Omental fat pad (tissue), 4 donors: ENCODE results near the gene PGBD5. TPM values are rescaled to one million over a fixed set of nuclear protein-coding genes. Genes with fewer than 3 reads are reported as not detected.

ENCODE experiments used
- ATAC-seq: fragments of 150-250 bp; one replicate; pipeline ENCODE4 v1.9.1; 2016; ENCODE audit warnings: mild to moderate bottlenecking, moderate library complexity; ENCODE audit not compliant: low FRiP score
- DNase-seq: peaks from one replicate; pipeline ENCODE4 v3.0.0-alpha.2; 2019; ENCODE audit warnings: low spot score
- total RNA-seq, 4 donors: library from RNA; depleted of rRNA; stranded (reverse); fragments of >200 nt; gene quantifications; one replicate each; pipeline ENCODE4 v1.1.0, GENCODE V29; 2016
- TF ChIP-seq, protein P1 (sequence below), 3 donors: fragments of 450-650 bp; IDR thresholded peaks; one replicate each; pipeline ENCODE4 v1.5.1; 2016 to 2017; ENCODE audit warnings: antibody characterized with exemption in 3 of 3, mild to moderate bottlenecking in 3 of 3, moderate library complexity in 2 of 3

The PGBD5 gene
- total RNA-seq, 4 donors from 2014 or later, result 0.37 to 1.4 (median 0.60) TPM; not detected in 1

DNA sequence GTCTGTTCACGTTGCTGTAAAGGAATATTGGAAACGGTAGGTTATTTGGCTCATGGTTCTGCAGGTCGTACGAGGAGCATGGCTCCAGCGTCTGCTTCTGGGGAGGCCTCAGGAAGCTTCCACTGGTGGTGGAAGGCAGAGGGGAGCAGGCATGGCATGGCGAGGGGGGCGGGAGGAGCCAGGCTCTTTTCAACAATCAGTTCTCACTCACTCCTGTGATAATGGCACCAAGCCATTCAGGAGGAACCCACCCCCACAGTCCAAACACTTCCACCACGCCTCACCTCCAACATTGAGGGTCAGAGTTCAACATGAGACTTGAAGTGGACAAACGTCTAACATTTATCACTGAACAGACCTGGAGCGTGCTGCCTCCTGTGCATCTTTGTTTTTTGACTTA, 141.2 kb downstream of the PGBD5 start:
- ATAC-seq (no peak), DNase-seq (no peak)
- TF ChIP-seq, protein P1, sequence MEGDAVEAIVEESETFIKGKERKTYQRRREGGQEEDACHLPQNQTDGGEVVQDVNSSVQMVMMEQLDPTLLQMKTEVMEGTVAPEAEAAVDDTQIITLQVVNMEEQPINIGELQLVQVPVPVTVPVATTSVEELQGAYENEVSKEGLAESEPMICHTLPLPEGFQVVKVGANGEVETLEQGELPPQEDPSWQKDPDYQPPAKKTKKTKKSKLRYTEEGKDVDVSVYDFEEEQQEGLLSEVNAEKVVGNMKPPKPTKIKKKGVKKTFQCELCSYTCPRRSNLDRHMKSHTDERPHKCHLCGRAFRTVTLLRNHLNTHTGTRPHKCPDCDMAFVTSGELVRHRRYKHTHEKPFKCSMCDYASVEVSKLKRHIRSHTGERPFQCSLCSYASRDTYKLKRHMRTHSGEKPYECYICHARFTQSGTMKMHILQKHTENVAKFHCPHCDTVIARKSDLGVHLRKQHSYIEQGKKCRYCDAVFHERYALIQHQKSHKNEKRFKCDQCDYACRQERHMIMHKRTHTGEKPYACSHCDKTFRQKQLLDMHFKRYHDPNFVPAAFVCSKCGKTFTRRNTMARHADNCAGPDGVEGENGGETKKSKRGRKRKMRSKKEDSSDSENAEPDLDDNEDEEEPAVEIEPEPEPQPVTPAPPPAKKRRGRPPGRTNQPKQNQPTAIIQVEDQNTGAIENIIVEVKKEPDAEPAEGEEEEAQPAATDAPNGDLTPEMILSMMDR (IDR thresholded peaks at IDR 0.05), result no peak

GRCh38 chr1:230283678-230284077, 142.5 kb downstream of the PGBD5 start:
- ATAC-seq (no peak), DNase-seq (no peak)
- TF ChIP-seq, protein P1 (IDR thresholded peaks at IDR 0.05), result no peak

- no peak for DNase-seq
- TF ChIP-seq, protein P1 (IDR thresholded peaks at IDR 0.05), result no peak
- no peak for ATAC-seq
Measured at GRCh38 chr1:230282157-230282556, 144.0 kb downstream of the PGBD5 start.

- TF ChIP-seq, protein P1 (IDR thresholded peaks at IDR 0.05), result no peak
- ATAC-seq (no peak), DNase-seq (no peak)
Measured at GRCh38 chr1:230281556-230281955, 144.6 kb downstream of the PGBD5 start.

DNA sequence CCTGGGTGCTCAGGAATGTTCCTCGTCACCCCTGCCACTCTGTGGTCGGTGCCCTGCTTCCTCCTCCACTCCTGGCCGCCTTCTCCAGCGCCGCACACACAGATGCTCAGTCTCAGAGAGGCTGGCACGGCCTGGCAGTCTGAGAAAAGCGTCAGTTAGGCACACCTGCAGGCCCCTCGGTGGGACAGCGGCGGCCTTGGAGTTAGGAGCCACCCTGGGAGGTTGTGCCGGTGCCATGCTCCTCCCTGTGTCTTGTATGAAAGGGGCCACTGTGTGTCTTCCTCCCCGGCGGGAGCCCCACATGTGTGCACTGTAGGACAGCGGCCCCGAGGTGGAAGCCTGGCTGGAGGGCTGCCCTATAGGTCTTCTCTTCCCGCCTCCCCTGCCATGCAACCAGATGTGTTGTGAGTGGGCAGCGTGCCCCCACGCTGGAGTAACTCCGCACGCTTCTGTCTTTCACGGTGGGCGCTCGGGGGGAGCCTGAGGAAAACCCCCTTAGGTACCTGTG, 145.2 kb downstream of the PGBD5 start:
- no peak for DNase-seq
- no peak for ATAC-seq

GRCh38 chr1:230280054-230280795, 145.9 kb downstream of the PGBD5 start:
- DNase-seq, result no peak
- ATAC-seq, result no peak
- TF ChIP-seq, protein P1 (IDR thresholded peaks at IDR 0.05), result no peak

More for the DNA sequence above, 145.2 kb downstream of the PGBD5 start:
- TF ChIP-seq, protein P1 (IDR thresholded peaks at IDR 0.05), result no peak

GRCh38 chr1:230279583-230279945, 146.6 kb downstream of the PGBD5 start:
- DNase-seq (no peak), ATAC-seq (no peak)
- TF ChIP-seq, protein P1 (IDR thresholded peaks at IDR 0.05), result no peak
